Gastroesophageal sphincter (tissue), 4 donors: ENCODE data around the gene DDIAS. TPM values are rescaled to one million over a fixed set of nuclear protein-coding genes. Genes with fewer than 3 reads are reported as not detected.
"Not testable (repeated sequence)": the region's sequence is repeated elsewhere in the genome, so short reads cannot be mapped to it uniquely, and the experiment has no call there.

Experiments
- ATAC-seq: fragments of 150-250 bp; one replicate; pipeline ENCODE4 v1.9.1; 2016; ENCODE audit warnings: mild to moderate bottlenecking, moderate library complexity
- H3K27ac ChIP-seq, 4 donors: fragments of 200-600 bp; sonication (generic) in 3 of 4; 1 replicate in 3 of 4; 2 replicates in 1 of 4; pipeline ENCODE4 v1.5.1; 2016 to 2019
- H3K27me3 ChIP-seq: fragments of 200-600 bp; sonication (generic); one replicate; pipeline ENCODE4 v1.5.1; 2019
- H3K36me3 ChIP-seq, 2 donors: fragments of 200-600 bp; sonication (generic); one replicate each; pipeline ENCODE4 v1.5.1; 2019; ENCODE audit warnings: control low read depth in 1 of 2
- H3K4me1 ChIP-seq, 3 donors: fragments of 200-600 bp; sonication (generic); 1 replicate in 2 of 3; 2 replicates in 1 of 3; pipeline ENCODE4 v1.5.1; 2016 to 2019; ENCODE audit warnings: control low read depth in 2 of 3
- H3K4me3 ChIP-seq, 2 donors: fragments of 200-600 bp; sonication (generic); one replicate each; pipeline ENCODE4 v1.5.1; 2019; ENCODE audit warnings: mild to moderate bottlenecking in 1 of 2, moderate library complexity in 1 of 2
- H3K9me3 ChIP-seq, 3 donors: fragments of 200-600 bp; sonication (generic); one replicate each; pipeline ENCODE4 v1.5.1; 2017 to 2019; ENCODE audit warnings: control low read depth in 2 of 3
- CTCF ChIP-seq, 4 experiments: fragments of 200-600 bp in 2 of 4; fragments of 450-650 bp in 2 of 4; sonication (generic) in 1 of 4; IDR thresholded peaks; one replicate each; pipeline ENCODE4 v1.5.1; 2017 to 2019; ENCODE audit warnings: antibody characterized with exemption in 4 of 4, mild to moderate bottlenecking in 2 of 4, moderate library complexity in 2 of 4
- EP300 ChIP-seq: sonication (generic); formaldehyde crosslinking; IDR thresholded peaks from one replicate; pipeline ENCODE4 v1.6.1; 2017; ENCODE audit warnings: antibody characterized with exemption, mild to moderate bottlenecking
- POLR2A ChIP-seq, 2 donors: fragments of 450-650 bp; IDR thresholded peaks; one replicate each; pipeline ENCODE4 v1.6.1; 2017; ENCODE audit warnings: antibody characterized with exemption in 2 of 2, mild to moderate bottlenecking in 2 of 2, moderate library complexity in 1 of 2
- POLR2AphosphoS5 ChIP-seq: sonication (generic); formaldehyde crosslinking; IDR thresholded peaks from one replicate; pipeline ENCODE4 v1.6.1; 2017; ENCODE audit warnings: antibody characterized with exemption
- WGBS, 2 donors: methylation state at CpG; one replicate each; pipeline ENCODE4 v1.1.5; 2018; ENCODE audit warnings: low coverage in 1 of 2; 5-methylcytosine and 5-hydroxymethylcytosine counted together
- total RNA-seq, 4 donors: library from RNA; depleted of rRNA; stranded (reverse); fragments of >200 nt; gene quantifications; one replicate each; pipeline ENCODE4 v1.1.0, GENCODE V29; 2016

DDIAS gene
- total RNA-seq, result 1 to 10 TPM in 2 of 4 donors, under 1 TPM in 2; 0.31 to 2.3 (median 1.0) TPM

GRCh38 chr11:82901165-82901921, at the start of gene DDIAS:
Gene DDIAS, plus strand, starts transcription at chr11:82901736. Its CDS starts 13,003 bp downstream, at chr11:82914739.
- TF ChIP-seq CTCF (IDR thresholded peaks at IDR 0.05) (peak in 2 of 4 experiments; percentile 11 to 17), POLR2AphosphoS5 (peak; percentile 85), POLR2A (IDR thresholded peaks at IDR 0.05) (peak; percentile 50 to 52), EP300 (no peak)
- no peaks in the 10 kb centered on the region for H3K27me3 ChIP-seq
- ATAC-seq, result peak; percentile 86

GRCh38 chr11:82854242-82854641, 47.3 kb upstream of the DDIAS start:
- no peak overlapping the region for H3K4me3 ChIP-seq
- no peak for ATAC-seq
- no peak overlapping the region for H3K27ac ChIP-seq
- H3K9me3 ChIP-seq, result no peaks in the 10 kb centered on the region
- no peak for TF ChIP-seq POLR2AphosphoS5
- no peak for TF ChIP-seq CTCF (IDR thresholded peaks at IDR 0.05)
- no peak for TF ChIP-seq EP300
- no peak for TF ChIP-seq POLR2A (IDR thresholded peaks at IDR 0.05)
- peaks cover 0 to 11% (median 8%) of the 10 kb centered on the region in 3 donors for H3K4me1 ChIP-seq
- no peaks in the 10 kb centered on the region for H3K27me3 ChIP-seq
- peaks cover 0 to 11% of the 10 kb centered on the region in 2 donors for H3K36me3 ChIP-seq

More at GRCh38 chr11:82901165-82901921, at the start of gene DDIAS:
- Histone ChIP-seq H3K4me1 (peaks cover 3 to 31% (median 13%) of the 10 kb centered on the region in 3 donors), H3K36me3 (no peaks in the 10 kb centered on the region), H3K9me3 (no peaks in the 10 kb centered on the region), H3K27ac (peak within 1 kb of the TSS; percentile 91 to 98 (median 92)), H3K4me3 (peak within 1 kb of the TSS; percentile 72 to 77)
- 0% methylated on average over 8 to 22 of the region's 49 CpGs for WGBS, 2 donors

- not testable (repeated sequence) for ATAC-seq, H3K36me3 ChIP-seq, H3K27me3 ChIP-seq, H3K27ac ChIP-seq, H3K9me3 ChIP-seq, H3K4me3 ChIP-seq
- WGBS, 2 donors, result 86 to 100% methylated on average over 1 of the region's 1 CpG
- H3K4me1 ChIP-seq, result peaks cover 0 to 11% (median 8%) of the 10 kb centered on the region in 3 donors
Observed at GRCh38 chr11:82854916-82855315, 46.6 kb upstream of the DDIAS start.

GRCh38 chr11:82855616-82856015, 45.9 kb upstream of the DDIAS start:
- no peak for TF ChIP-seq POLR2A (IDR thresholded peaks at IDR 0.05)
- TF ChIP-seq CTCF (IDR thresholded peaks at IDR 0.05), result no peak
- Histone ChIP-seq H3K9me3 (no peaks in the 10 kb centered on the region), H3K4me1 (peaks cover 0 to 11% (median 8%) of the 10 kb centered on the region in 3 donors), H3K27me3 (no peaks in the 10 kb centered on the region), H3K4me3 (no peak overlapping the region), H3K27ac (no peak overlapping the region), H3K36me3 (no peaks in the 10 kb centered on the region)
- WGBS, 2 donors, result 88 to 96% methylated on average over 2 of the region's 2 CpGs
- ATAC-seq, result no peak

- Histone ChIP-seq H3K4me3 (no peak overlapping the region), H3K27ac (no peak overlapping the region), H3K9me3 (no peaks in the 10 kb centered on the region), H3K4me1 (peaks cover 0 to 11% (median 8%) of the 10 kb centered on the region in 3 donors), H3K36me3 (no peaks in the 10 kb centered on the region), H3K27me3 (no peaks in the 10 kb centered on the region)
- ATAC-seq, result no peak
- no peak for TF ChIP-seq EP300
- no peak for TF ChIP-seq POLR2AphosphoS5
- TF ChIP-seq POLR2A (IDR thresholded peaks at IDR 0.05), result no peak
- TF ChIP-seq CTCF (IDR thresholded peaks at IDR 0.05), result no peak
- 91 to 95% methylated on average over 2 of the region's 2 CpGs for WGBS, 2 donors
Observed at GRCh38 chr11:82857145-82857544, 44.4 kb upstream of the DDIAS start.
